Astrocyte of the spinal cord (primary cell): ENCODE results near the gene ZBTB48.

Source experiments
- DNase-seq: peaks from one replicate; pipeline ENCODE4 v3.0.0; 2011; ENCODE audit warnings: low read depth, low spot score
- H3K4me3 ChIP-seq: 2 replicates; pipeline ENCODE4 v1.5.1; 2011; ENCODE audit warnings: low read depth, mild to moderate bottlenecking, low read length, moderate library complexity
- in situ Hi-C: cut with HindIII; loops from 2 replicates; pipeline ENCODE4 v1.10.0; 2017; ENCODE audit warnings: low sequenced_read_pairs
- TF ChIP-seq, protein P1 (sequence below): IDR thresholded peaks from 2 replicates; pipeline ENCODE4 v1.5.1; 2012; ENCODE audit warnings: low read depth, mild to moderate bottlenecking, low read length, inconsistent platforms

The ZBTB48 gene

DNA sequence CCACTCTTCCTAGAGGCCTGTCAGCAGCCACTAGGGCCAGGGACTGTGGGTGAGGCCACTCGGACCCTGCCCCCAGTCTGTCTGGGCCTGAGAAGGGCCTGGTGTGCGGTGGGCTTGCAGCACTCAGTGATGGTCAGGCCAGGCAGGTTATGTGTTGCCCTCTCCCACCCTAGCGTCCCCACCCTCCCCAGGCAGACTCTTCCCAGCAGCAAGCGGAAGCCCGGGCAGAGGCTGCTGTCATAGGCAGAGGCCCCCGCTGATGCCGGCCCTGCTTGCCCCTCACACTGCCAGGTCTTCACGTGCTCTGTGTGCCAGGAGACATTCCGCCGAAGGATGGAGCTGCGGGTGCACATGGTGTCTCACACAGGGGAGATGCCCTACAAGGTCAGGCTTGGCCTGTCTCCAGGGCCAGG, 6.6 kb downstream of the ZBTB48 start:
- H3K4me3 ChIP-seq: no peak overlapping the region
- TF ChIP-seq, protein P1, sequence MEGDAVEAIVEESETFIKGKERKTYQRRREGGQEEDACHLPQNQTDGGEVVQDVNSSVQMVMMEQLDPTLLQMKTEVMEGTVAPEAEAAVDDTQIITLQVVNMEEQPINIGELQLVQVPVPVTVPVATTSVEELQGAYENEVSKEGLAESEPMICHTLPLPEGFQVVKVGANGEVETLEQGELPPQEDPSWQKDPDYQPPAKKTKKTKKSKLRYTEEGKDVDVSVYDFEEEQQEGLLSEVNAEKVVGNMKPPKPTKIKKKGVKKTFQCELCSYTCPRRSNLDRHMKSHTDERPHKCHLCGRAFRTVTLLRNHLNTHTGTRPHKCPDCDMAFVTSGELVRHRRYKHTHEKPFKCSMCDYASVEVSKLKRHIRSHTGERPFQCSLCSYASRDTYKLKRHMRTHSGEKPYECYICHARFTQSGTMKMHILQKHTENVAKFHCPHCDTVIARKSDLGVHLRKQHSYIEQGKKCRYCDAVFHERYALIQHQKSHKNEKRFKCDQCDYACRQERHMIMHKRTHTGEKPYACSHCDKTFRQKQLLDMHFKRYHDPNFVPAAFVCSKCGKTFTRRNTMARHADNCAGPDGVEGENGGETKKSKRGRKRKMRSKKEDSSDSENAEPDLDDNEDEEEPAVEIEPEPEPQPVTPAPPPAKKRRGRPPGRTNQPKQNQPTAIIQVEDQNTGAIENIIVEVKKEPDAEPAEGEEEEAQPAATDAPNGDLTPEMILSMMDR: no peak
- no peak for DNase-seq
- in situ Hi-C loops: no loop called here

DNA sequence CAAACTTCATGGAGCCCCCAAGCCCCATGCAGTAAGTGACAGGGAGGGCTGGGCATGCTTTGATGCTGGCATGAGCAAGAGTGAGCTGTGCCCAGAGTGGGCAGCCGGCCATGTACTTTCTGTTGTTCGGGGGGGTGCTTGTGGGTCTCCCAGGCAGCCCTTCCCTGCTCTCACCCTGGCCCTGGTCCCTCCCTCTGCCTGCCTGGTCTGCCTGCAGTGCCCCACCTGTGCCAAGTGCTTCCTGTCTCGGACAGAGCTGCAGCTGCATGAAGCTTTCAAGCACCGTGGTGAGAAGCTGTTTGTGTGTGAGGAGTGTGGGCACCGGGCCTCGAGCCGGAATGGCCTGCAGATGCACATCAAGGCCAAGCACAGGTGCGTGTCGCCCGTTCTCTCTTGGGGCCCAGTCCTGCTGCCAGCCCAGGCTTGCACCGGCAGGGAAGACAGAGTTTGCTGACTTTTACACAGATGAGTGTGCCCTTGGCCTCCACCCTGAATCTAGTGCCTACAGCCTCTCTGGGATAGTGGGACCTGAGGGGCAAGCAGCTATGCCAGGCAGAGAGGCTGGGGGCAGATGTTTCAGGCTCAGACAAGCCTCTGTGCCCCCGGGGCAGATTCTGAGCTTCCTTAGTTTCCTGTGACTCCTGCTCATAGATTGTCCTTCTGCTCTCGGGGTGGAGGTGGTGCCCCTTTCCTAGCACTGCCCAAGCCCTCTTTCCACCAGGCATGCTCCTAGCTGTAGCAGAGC, 7.6 kb downstream of the ZBTB48 start:
- TF ChIP-seq, protein P1: no peak
- no peak for DNase-seq
- in situ Hi-C loops: no loop called here
- no peak overlapping the region for H3K4me3 ChIP-seq

- TF ChIP-seq, protein P1: no peak
- no peak overlapping the region for H3K4me3 ChIP-seq
- DNase-seq: no peak
- in situ Hi-C loops: no loop called here
These were observed 8.5 kb downstream of the ZBTB48 start for GRCh38 chr1:6588128-6588892.

GRCh38 chr1:6588893-6589520, 9.2 kb downstream of the ZBTB48 start:
- H3K4me3 ChIP-seq: no peak overlapping the region
- TF ChIP-seq, protein P1: no peak
- in situ Hi-C loops: no loop called here

DNA sequence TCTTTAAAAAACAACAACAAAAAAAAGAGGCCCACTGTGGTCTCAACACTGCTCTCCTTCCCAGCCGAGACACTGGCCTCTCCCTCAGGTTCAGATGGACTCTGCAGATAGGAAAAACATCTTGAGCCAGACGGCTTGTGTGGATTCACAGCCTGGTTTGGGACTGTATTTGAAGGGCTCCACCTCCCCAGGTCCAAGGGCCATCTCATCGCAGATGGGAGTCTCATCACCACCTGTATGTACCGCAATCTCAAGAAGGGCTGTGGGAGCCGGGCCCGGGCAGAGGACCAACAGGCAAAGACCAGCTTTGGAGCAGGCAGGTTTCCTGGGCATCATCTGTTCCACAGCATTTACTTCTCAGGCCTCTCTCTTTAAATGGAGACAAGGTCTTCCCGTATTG, 10.3 kb downstream of the ZBTB48 start:
- DNase-seq: no peak
- H3K4me3 ChIP-seq: no peak overlapping the region
- in situ Hi-C loops: no loop called here
- TF ChIP-seq, protein P1: no peak

More at GRCh38 chr1:6588893-6589520, 9.2 kb downstream of the ZBTB48 start:
- DNase-seq: no peak

GRCh38 chr1:6591222-6591621, 11.4 kb downstream of the ZBTB48 start:
- in situ Hi-C loops: no loop called here
- no peak for DNase-seq
- no peak overlapping the region for H3K4me3 ChIP-seq
- TF ChIP-seq, protein P1: no peak
